ENCODE data around the gene PRR12.

GRCh38 chr19:49640113-49640898 is 49.3 kb downstream of the PRR12 start, which contains the start of gene RRAS:
- TF ChIP-seq TAF1 (conservative IDR thresholded peaks at IDR 0.05) (peak; percentile 82), CTCF (IDR thresholded peaks at IDR 0.05; ENCODE audit: low read depth, low read length, missing input control) (no peak), JUND (IDR thresholded peaks at IDR 0.05) (peak; percentile 82 to 91), REST (IDR thresholded peaks at IDR 0.05) (peak; percentile 68), SP1 (IDR thresholded peaks at IDR 0.05) (peak; percentile 97), RAD21 (IDR thresholded peaks at IDR 0.05) (peak in 1 of 2 donors; percentile 37), FOXA2 (IDR thresholded peaks at IDR 0.05) (peak; percentile 73), GABPA (IDR thresholded peaks at IDR 0.05 in 1 of 2, conservative IDR thresholded peaks at IDR 0.05 in 1 of 2) (peak; percentile 70 to 87), MAX (IDR thresholded peaks at IDR 0.05) (peak; percentile 78), EGR1 (IDR thresholded peaks at IDR 0.05; ENCODE audit: low read depth in 2 of 2) (peak in 1 of 2 donors; percentile 53), HNF4G (IDR thresholded peaks at IDR 0.05) (peak; percentile 24), ATF3 (IDR thresholded peaks at IDR 0.05) (no peak), RXRA (IDR thresholded peaks at IDR 0.05) (peak; percentile 65 to 74), NR2F2 (IDR thresholded peaks at IDR 0.05) (peak; percentile 88)

All from liver (tissue), 3 donors.